Prostate gland (tissue), 2 donors: ENCODE data around the gene CCR5. TPM values are rescaled to one million over a fixed set of nuclear protein-coding genes. Genes with fewer than 3 reads are reported as not detected.
"Not testable (repeated sequence)": the region's sequence is repeated elsewhere in the genome, so short reads cannot be mapped to it uniquely, and the experiment has no call there.

ENCODE experiments used
- DNase-seq: peaks from one replicate; pipeline ENCODE4 v3.0.0-alpha.2; 2019; ENCODE audit warnings: low spot score
- H3K27ac ChIP-seq, 2 donors: fragments of 200-600 bp; sonication (generic); 2 replicates each; pipeline ENCODE4 v1.5.1; 2017 to 2019
- H3K27me3 ChIP-seq: fragments of 200-600 bp; sonication (generic); replicated peaks from 2 replicates; pipeline ENCODE4 v1.5.1; 2019; ENCODE audit not compliant: insufficient read depth
- H3K36me3 ChIP-seq, 2 donors: fragments of 200-600 bp; sonication (generic); 1 replicate in 1 of 2; 2 replicates in 1 of 2; pipeline versions ENCODE4 v1.5.1 to v1.8.1; 2017 to 2019
- H3K4me1 ChIP-seq: fragments of 200-600 bp; sonication (generic); replicated peaks from 2 replicates; pipeline ENCODE4 v1.5.1; 2019
- H3K4me3 ChIP-seq, 2 donors: fragments of 200-600 bp; sonication (generic); 2 replicates each; pipeline ENCODE4 v1.5.1; 2017 to 2019
- H3K9me3 ChIP-seq: fragments of 200-600 bp; sonication (generic); 2 replicates; pipeline ENCODE4 v1.5.1; 2017
- POLR2A ChIP-seq: fragments of 450-650 bp; IDR thresholded peaks from one replicate; pipeline ENCODE4 v1.6.1; 2016; ENCODE audit warnings: antibody characterized with exemption, mild to moderate bottlenecking
- POLR2AphosphoS5 ChIP-seq: sonication (generic); formaldehyde crosslinking; IDR thresholded peaks from one replicate; pipeline ENCODE4 v1.6.1; 2017; ENCODE audit warnings: antibody characterized with exemption
- WGBS: methylation state at CpG from one replicate; pipeline ENCODE4 v1.1.5; 2018; 5-methylcytosine and 5-hydroxymethylcytosine counted together
- intact Hi-C: fragments of 100-400 bp; cut with DNase I; formaldehyde crosslinking; loops from one replicate; pipeline ENCODE4 v1.14.2; 2022
- total RNA-seq, 2 donors: library from RNA; depleted of rRNA; stranded (reverse); fragments of >200 nt; gene quantifications; one replicate each; pipeline ENCODE4 v1.1.0, GENCODE V29; 2016
- TF ChIP-seq, protein P1 (sequence below), 4 experiments: fragments of 200-600 bp in 2 of 4; fragments of 450-650 bp in 2 of 4; sonication (generic) in 2 of 4; IDR thresholded peaks; 1 replicate in 3 of 4; 2 replicates in 1 of 4; pipeline ENCODE4 v1.5.1; 2016 to 2019; ENCODE audit warnings: antibody characterized with exemption in 4 of 4, mild to moderate bottlenecking in 2 of 4, moderate library complexity in 2 of 4

CCR5 gene
- total RNA-seq, 2 donors from 2014 or later: 0.55 to 0.68 TPM

DNA sequence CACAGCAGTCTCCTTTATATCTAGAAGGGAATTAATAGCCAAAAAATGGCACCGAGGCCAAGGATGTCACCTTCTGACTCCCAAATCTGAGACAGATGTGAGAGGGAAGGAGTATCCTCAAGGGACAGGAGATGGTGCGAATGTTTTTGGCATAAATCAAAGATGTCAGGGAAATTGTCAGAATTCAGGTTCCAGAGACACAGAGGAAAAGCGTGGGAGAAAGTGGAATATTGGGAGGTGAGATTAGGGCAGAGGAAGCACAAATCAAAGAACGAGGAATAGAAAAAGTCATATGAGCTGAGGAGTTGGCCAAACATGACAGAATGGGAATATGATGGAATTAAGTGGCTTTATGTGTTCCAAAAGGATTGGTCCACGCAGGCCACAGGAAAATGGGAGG, 30.1 kb downstream of the CCR5 start:
- WGBS: 91% methylated on average over 5 of the region's 5 CpGs

DNA sequence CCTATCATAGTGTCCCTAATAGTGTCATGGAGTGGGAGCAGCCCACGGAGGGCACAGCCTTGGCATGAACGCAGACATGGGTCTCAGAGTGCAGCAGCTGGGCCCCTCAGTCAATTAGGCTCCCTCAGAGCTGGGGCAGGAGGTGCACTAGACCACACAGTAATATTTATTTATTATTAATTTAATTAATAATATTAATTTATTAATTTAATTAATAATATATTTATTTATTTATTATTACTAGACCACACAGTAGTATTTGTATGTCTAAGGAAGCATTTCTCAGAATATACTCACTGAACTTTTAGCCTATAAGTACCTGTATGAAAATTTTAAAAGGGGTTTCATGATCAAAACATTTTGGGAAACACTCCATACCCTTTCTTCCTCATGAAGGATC, 30.8 kb downstream of the CCR5 start:
- no peaks in the 10 kb centered on the region for H3K9me3 ChIP-seq
- H3K36me3 ChIP-seq: no peaks in the 10 kb centered on the region
- WGBS: 94% methylated on average over 2 of the region's 2 CpGs
- H3K27ac ChIP-seq: no peak overlapping the region
- no peak for TF ChIP-seq POLR2AphosphoS5
- no peak for TF ChIP-seq POLR2A
- TF ChIP-seq, protein P1, sequence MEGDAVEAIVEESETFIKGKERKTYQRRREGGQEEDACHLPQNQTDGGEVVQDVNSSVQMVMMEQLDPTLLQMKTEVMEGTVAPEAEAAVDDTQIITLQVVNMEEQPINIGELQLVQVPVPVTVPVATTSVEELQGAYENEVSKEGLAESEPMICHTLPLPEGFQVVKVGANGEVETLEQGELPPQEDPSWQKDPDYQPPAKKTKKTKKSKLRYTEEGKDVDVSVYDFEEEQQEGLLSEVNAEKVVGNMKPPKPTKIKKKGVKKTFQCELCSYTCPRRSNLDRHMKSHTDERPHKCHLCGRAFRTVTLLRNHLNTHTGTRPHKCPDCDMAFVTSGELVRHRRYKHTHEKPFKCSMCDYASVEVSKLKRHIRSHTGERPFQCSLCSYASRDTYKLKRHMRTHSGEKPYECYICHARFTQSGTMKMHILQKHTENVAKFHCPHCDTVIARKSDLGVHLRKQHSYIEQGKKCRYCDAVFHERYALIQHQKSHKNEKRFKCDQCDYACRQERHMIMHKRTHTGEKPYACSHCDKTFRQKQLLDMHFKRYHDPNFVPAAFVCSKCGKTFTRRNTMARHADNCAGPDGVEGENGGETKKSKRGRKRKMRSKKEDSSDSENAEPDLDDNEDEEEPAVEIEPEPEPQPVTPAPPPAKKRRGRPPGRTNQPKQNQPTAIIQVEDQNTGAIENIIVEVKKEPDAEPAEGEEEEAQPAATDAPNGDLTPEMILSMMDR (IDR thresholded peaks at IDR 0.05): no peak
- peaks cover 2% of the 10 kb centered on the region for H3K4me1 ChIP-seq
- DNase-seq: no peak
- intact Hi-C loops: no loop called here
- no peaks in the 10 kb centered on the region for H3K27me3 ChIP-seq
- no peak overlapping the region for H3K4me3 ChIP-seq

More for the DNA sequence above, 30.1 kb downstream of the CCR5 start:
- intact Hi-C loops: no loop called here
- Histone ChIP-seq H3K4me1 (peaks cover 2% of the 10 kb centered on the region), H3K27me3 (no peaks in the 10 kb centered on the region), H3K36me3 (no peaks in the 10 kb centered on the region), H3K27ac (no peak overlapping the region), H3K9me3 (no peaks in the 10 kb centered on the region), H3K4me3 (no peak overlapping the region)
- no peak for TF ChIP-seq POLR2AphosphoS5
- no peak for TF ChIP-seq POLR2A
- TF ChIP-seq, protein P1 (IDR thresholded peaks at IDR 0.05): no peak
- DNase-seq: no peak

DNA sequence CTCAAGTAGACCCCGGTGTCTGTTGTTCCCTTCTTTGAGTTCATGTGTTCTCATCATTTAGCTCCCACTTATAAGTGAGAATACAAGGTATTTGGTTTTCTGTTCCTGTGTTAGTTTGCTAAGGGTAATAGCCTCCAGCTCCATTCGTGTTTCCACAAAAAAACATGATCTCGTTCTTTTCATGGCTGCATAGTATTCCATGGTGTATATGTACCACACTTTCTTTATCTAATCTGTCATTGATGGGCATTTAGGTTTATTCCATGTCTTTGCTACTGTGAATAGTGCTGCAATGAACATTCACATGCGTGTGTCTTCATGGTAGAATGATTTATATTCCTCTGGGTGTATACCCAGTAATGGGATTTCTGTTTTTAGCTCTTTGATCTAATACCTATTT, 32.2 kb downstream of the CCR5 start:
- intact Hi-C loops, H3K9me3 ChIP-seq, H3K4me1 ChIP-seq, H3K27me3 ChIP-seq, H3K36me3 ChIP-seq, DNase-seq, H3K4me3 ChIP-seq, H3K27ac ChIP-seq: not testable (repeated sequence)
- 97% methylated on average over 4 of the region's 4 CpGs for WGBS

DNA sequence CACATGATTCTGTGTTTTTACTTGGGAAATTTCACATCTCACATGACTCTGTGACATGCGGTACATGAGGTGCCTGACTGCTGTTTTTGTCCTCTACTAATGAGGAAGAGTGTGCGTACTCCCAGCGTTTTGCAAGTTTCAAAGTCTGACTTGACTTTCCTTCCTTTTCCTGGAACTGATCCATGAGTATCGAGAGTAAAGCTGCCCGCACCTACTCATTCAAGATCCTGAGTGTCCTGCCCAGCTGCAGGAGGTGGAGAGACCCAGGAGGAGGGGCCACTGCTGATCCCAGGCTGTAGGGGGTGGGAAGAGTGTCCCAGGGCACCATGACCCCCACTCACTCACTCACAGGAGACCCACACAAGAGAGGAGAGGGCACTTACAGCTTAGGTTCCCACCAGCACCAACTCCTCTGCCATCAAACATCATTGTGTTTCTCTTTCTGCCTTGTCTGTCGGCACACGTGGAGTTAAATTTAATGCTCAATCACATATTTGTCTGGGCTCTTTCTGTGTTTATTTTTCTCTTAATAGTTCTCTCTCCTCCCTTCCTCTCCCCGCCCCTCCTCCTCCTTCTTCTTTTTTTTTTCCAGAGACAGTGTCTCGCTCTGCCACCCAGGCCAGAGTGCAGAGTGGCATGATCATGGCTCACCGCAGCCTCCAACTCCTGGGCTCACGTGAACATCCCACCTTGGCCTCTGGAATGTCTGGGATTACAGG, 34.7 kb downstream of the CCR5 start:
- peak; percentile 50 for DNase-seq
- WGBS: 16% methylated on average over 11 of the region's 11 CpGs
- Histone ChIP-seq H3K4me3 (no peak overlapping the region), H3K27me3 (no peaks in the 10 kb centered on the region), H3K4me1 (peaks cover 2% of the 10 kb centered on the region), H3K27ac (peak overlapping the region; percentile 27 to 61), H3K36me3 (no peaks in the 10 kb centered on the region), H3K9me3 (no peaks in the 10 kb centered on the region)
- TF ChIP-seq POLR2AphosphoS5 (peak; percentile 16), POLR2A (no peak)
- TF ChIP-seq, protein P1 (IDR thresholded peaks at IDR 0.05): no peak
- intact Hi-C loops: no loop called here

DNA sequence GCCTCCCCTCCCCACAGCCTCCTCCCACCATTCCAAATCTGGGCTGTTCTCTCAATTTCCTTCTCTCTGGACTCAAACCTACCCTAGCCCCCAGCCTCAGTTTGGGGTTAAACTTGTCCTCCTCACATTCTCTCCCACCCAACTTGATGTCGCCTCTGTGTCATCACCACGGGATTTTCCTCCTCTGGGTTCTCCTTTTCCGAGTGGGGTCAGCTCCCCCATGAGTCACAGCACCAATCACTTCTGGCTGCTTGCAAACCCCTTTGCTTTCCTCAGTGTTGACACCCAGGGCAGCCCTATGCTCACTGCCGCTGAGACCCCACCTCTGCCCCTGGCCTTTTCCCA, 35.7 kb downstream of the CCR5 start:
- no peak overlapping the region for H3K4me3 ChIP-seq

More for the DNA sequence above, 35.7 kb downstream of the CCR5 start:
- 79% methylated on average over 4 of the region's 4 CpGs for WGBS
- intact Hi-C loops: no loop called here
- H3K27ac ChIP-seq: peak overlapping the region in 1 of 2 donors; percentile 17
- H3K36me3 ChIP-seq: no peaks in the 10 kb centered on the region
- TF ChIP-seq, protein P1 (IDR thresholded peaks at IDR 0.05): no peak
- TF ChIP-seq POLR2A (no peak), POLR2AphosphoS5 (no peak)
- DNase-seq: no peak
- H3K27me3 ChIP-seq: no peaks in the 10 kb centered on the region
- peaks cover 2% of the 10 kb centered on the region for H3K4me1 ChIP-seq
- no peaks in the 10 kb centered on the region for H3K9me3 ChIP-seq
